Osteoblast (primary cell): ENCODE measurements around the gene EFNA2. TPM values are rescaled to one million over a fixed set of nuclear protein-coding genes. Genes with fewer than 3 reads are reported as not detected.

Experiments
- DNase-seq: peaks from one replicate; pipeline ENCODE4 v3.0.0; 2011; ENCODE audit warnings: low spot score, mixed read lengths; ENCODE audit not compliant: insufficient read length; ENCODE audit errors: missing footprints
- H2AFZ ChIP-seq: 2 replicates; pipeline ENCODE4 v1.6.0; 2011; ENCODE audit warnings: mild to moderate bottlenecking, low read length
- H3K27ac ChIP-seq: 2 replicates; pipeline ENCODE4 v1.5.1; 2011; ENCODE audit warnings: mild to moderate bottlenecking, low read depth, low read length, moderate library complexity
- H3K27me3 ChIP-seq: 2 replicates; pipeline ENCODE4 v1.6.0; 2012; ENCODE audit warnings: mild to moderate bottlenecking, control low read depth, inconsistent platforms, low read length, moderate library complexity; ENCODE audit not compliant: insufficient read depth
- H3K36me3 ChIP-seq: 2 replicates; pipeline ENCODE4 v1.5.1; 2011; ENCODE audit warnings: mild to moderate bottlenecking, low read length, control low read depth, moderate library complexity; ENCODE audit not compliant: insufficient read depth
- H3K4me1 ChIP-seq: 2 replicates; pipeline ENCODE4 v1.5.1; 2011; ENCODE audit warnings: mild to moderate bottlenecking, low read length, control low read depth, moderate library complexity; ENCODE audit not compliant: insufficient read depth
- H3K4me2 ChIP-seq: 2 replicates; pipeline ENCODE4 v1.6.0; 2011; ENCODE audit warnings: mild to moderate bottlenecking, low read length; ENCODE audit not compliant: insufficient read depth
- H3K4me3 ChIP-seq: fragments of 200-600 bp; sonication (generic); 3 replicates; pipeline ENCODE4 v1.5.1; 2012; ENCODE audit warnings: mild to moderate bottlenecking, low read length, inconsistent platforms; ENCODE audit not compliant: insufficient read depth
- H3K79me2 ChIP-seq: 2 replicates; pipeline ENCODE4 v1.6.0; 2012; ENCODE audit warnings: mild to moderate bottlenecking, low read length, control low read depth, inconsistent platforms; ENCODE audit not compliant: insufficient read depth
- H3K9me3 ChIP-seq: 2 replicates; pipeline ENCODE4 v1.5.1; 2011; ENCODE audit warnings: low read depth, low read length, control low read depth
- H4K20me1 ChIP-seq: 2 replicates; pipeline ENCODE4 v1.6.0; 2012; ENCODE audit warnings: mild to moderate bottlenecking, low read length, control low read depth; ENCODE audit not compliant: insufficient read depth
- total RNA-seq: library from RNA; depleted of rRNA; stranded (reverse); fragments of >200 nt; gene quantifications from 2 replicates; pipeline ENCODE4 v1.2.3, GENCODE V29; 2012
- TF ChIP-seq, protein P1 (sequence below): IDR thresholded peaks from 2 replicates; pipeline ENCODE4 v1.5.1; 2011; ENCODE audit warnings: mild to moderate bottlenecking, low read depth, low read length, moderate library complexity; ENCODE audit errors: extremely low read depth

EFNA2 gene
- total RNA-seq, 1 donor, result not detected

DNA sequence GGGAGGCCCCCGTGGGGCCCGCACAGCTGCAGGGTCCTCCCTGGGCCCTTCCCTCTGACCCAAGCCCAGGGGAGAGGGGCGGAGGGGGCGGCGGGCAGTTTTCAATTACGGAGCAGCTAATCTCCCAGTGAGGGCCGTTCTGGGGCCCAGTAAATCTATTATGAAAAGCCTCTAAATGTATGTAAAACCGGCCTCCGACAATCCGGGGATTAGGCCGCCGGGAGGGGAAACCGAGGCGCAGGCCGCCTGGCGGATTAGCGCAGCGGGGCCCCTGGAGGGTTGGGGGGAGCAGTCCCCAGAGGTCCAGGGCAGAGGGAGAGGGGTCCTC is 25.1 kb downstream of the EFNA2 start:
- Histone ChIP-seq H3K4me1 (no peaks in the 10 kb centered on the region), H3K4me2 (no peak overlapping the region), H2AFZ (no peak overlapping the region), H3K79me2 (no peaks in the 10 kb centered on the region), H4K20me1 (no peaks in the 10 kb centered on the region), H3K27me3 (peaks cover 3% of the 10 kb centered on the region), H3K4me3 (no peak overlapping the region), H3K9me3 (no peaks in the 10 kb centered on the region), H3K27ac (no peak overlapping the region), H3K36me3 (no peaks in the 10 kb centered on the region)
- TF ChIP-seq, protein P1, sequence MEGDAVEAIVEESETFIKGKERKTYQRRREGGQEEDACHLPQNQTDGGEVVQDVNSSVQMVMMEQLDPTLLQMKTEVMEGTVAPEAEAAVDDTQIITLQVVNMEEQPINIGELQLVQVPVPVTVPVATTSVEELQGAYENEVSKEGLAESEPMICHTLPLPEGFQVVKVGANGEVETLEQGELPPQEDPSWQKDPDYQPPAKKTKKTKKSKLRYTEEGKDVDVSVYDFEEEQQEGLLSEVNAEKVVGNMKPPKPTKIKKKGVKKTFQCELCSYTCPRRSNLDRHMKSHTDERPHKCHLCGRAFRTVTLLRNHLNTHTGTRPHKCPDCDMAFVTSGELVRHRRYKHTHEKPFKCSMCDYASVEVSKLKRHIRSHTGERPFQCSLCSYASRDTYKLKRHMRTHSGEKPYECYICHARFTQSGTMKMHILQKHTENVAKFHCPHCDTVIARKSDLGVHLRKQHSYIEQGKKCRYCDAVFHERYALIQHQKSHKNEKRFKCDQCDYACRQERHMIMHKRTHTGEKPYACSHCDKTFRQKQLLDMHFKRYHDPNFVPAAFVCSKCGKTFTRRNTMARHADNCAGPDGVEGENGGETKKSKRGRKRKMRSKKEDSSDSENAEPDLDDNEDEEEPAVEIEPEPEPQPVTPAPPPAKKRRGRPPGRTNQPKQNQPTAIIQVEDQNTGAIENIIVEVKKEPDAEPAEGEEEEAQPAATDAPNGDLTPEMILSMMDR, result no peak
- no peak for DNase-seq

GRCh38 chr19:1311543-1312091 is 25.9 kb downstream of the EFNA2 start:
- TF ChIP-seq, protein P1, result no peak
- H3K9me3 ChIP-seq, result no peaks in the 10 kb centered on the region
- DNase-seq, result peak; percentile 95
- no peak overlapping the region for H3K4me3 ChIP-seq
- no peaks in the 10 kb centered on the region for H3K36me3 ChIP-seq
- H3K79me2 ChIP-seq, result no peaks in the 10 kb centered on the region
- no peaks in the 10 kb centered on the region for H4K20me1 ChIP-seq
- H2AFZ ChIP-seq, result no peak overlapping the region
- H3K27me3 ChIP-seq, result peaks cover 11% of the 10 kb centered on the region
- H3K27ac ChIP-seq, result no peak overlapping the region
- H3K4me1 ChIP-seq, result no peaks in the 10 kb centered on the region
- H3K4me2 ChIP-seq, result no peak overlapping the region

GRCh38 chr19:1312767-1313694 is 27.4 kb downstream of the EFNA2 start:
- H3K27ac ChIP-seq, result no peak overlapping the region
- TF ChIP-seq, protein P1, result no peak
- no peak overlapping the region for H3K4me3 ChIP-seq
- no peak overlapping the region for H3K4me2 ChIP-seq
- H3K27me3 ChIP-seq, result peaks cover 25% of the 10 kb centered on the region
- no peaks in the 10 kb centered on the region for H3K9me3 ChIP-seq
- H4K20me1 ChIP-seq, result no peaks in the 10 kb centered on the region
- no peaks in the 10 kb centered on the region for H3K4me1 ChIP-seq
- H2AFZ ChIP-seq, result no peak overlapping the region
- H3K36me3 ChIP-seq, result no peaks in the 10 kb centered on the region
- peak; percentile 98 for DNase-seq
- no peaks in the 10 kb centered on the region for H3K79me2 ChIP-seq

DNA sequence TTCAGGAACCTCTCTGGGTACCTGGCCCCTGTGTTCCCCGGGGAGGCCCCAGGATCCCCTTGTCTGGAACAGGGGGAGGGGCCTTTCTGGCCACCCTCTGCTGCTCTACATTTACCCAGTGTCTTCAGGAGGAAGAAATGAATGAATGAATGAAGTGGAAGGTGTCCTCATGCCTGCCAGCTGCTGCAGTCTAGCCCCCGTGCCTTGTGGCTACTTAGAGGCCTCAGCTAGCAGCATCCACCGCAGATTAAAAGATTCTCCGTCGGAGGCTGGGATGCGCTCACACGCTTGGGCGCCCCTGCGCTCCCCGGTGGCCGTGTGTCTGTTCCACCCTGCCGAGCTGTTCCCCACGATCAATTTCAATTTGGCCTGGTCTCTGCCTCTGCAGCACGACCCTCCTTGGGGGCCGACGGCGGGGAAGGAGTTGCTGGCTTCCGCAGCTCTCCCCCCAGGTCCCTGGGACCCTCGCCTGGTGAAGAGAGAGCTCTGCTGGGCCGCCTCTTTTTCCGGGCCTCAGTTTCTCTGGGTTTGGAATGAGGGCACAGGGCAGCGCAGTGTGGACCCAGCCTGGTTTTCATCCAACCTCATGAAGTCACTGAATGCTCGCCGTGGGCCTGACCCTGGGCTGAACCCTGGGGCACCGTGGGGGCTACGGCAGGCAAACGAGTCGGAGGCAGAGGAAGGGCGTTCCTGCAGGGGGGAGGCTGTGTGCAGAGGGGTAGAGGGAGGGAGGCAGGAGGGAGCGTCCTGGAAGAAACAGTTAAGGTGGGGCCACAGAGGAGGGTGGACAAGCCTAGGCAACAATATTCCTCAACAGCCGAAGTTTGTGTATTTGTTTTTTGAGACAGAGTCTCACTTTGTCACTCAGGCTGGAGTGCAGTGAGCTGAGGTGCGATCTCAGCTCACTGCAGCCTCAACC is 28.3 kb downstream of the EFNA2 start:
- Histone ChIP-seq H4K20me1 (no peaks in the 10 kb centered on the region), H3K27ac (no peak overlapping the region), H3K36me3 (no peaks in the 10 kb centered on the region), H3K79me2 (no peaks in the 10 kb centered on the region), H3K4me3 (no peak overlapping the region), H3K27me3 (peaks cover 33% of the 10 kb centered on the region), H3K4me1 (no peaks in the 10 kb centered on the region), H3K4me2 (no peak overlapping the region), H2AFZ (no peak overlapping the region), H3K9me3 (no peaks in the 10 kb centered on the region)
- DNase-seq, result no peak
- TF ChIP-seq, protein P1, result no peak
